ENCODE measurements around the gene RBM33.

RBM33 gene

DNA sequence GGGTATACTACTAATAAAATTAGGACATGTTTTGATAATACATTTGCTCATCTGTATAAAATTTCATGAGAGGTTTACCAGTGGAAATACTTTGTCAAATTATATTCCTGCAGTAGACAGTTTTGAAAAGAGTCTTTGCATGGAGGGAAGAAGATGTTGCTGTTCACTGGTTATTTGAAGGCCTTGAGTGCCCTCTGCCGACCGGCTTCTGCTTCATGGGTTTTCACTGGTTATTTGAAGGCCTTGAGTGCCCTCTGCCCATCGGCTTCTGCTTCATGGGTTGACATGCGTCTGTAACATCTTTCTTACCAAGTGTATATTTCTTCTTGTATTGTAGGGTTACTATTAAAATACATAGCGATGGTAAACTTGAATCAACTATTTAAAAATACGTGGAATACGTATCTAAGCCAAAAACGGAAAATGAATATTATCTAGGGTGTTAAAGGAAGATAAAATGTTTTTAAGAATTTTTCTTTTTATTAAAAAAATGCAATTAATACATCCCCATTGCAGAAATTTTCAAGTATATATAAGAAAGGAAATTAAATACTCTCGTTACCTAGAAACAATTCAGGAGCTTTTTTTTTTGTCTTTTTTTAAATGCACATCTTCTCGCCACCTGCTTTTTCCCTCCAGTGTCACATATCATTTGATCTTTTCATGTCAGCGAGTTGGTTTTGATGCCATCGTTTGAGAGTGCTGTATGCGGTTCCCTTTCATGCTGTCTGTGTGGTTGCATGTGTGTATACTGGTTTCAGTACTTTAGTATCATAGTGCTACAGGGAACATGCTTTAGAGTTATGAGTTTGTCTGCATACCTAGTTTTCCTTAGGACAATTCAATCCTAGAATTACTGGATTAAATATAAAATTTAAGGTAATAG is 94.4 kb downstream of the RBM33 start:
- peaks cover 89% of the 10 kb centered on the region for H3K4me1 ChIP-seq (ENCODE audit: insufficient read depth, low read length)
- DNase-seq (peak; percentile 70), ATAC-seq (ENCODE audit: insufficient read depth, low read depth) (peak; percentile 87)
- TF ChIP-seq EZH2 (IDR thresholded peaks at IDR 0.05; ENCODE audit: borderline replicate concordance, low read depth, low read length, severe bottlenecking) (no peak), CTCF (IDR thresholded peaks at IDR 0.05; ENCODE audit: borderline replicate concordance, extremely low read depth, low read length, poor library complexity, severe bottlenecking) (peak; percentile 87)
- peaks cover 65% of the 10 kb centered on the region for H3K36me3 ChIP-seq (ENCODE audit: insufficient read depth, low read length)
- peaks cover 6% of the 10 kb centered on the region; the same call in 1 of the 2 replicates for H4K20me1 ChIP-seq (ENCODE audit: insufficient read depth, low read length)
- H3K27me3 ChIP-seq (ENCODE audit: insufficient read depth, low read length, poor library complexity), result no peaks in the 10 kb centered on the region
- peak overlapping the region; percentile 64 for H3K4me2 ChIP-seq (ENCODE audit: insufficient read depth, low read length)
- H3K27ac ChIP-seq (ENCODE audit: low read length), result peak overlapping the region; percentile 91
- H3K9me3 ChIP-seq (ENCODE audit: insufficient read depth, low read length, severe bottlenecking), result no peaks in the 10 kb centered on the region
- H2AFZ ChIP-seq (ENCODE audit: low read depth, low read length), result no peak overlapping the region
- H3K9ac ChIP-seq (ENCODE audit: low read depth, low read length), result peak overlapping the region; percentile 51
- peak overlapping the region in 1 of 2 experiments; percentile 26; a peak in 2 of 4 replicates for H3K4me3 ChIP-seq (ENCODE audit: low read depth in 1 of 2, low read length in 2 of 2)
- H3K79me2 ChIP-seq (ENCODE audit: insufficient read depth, low read length), result peaks cover 72% of the 10 kb centered on the region

DNA sequence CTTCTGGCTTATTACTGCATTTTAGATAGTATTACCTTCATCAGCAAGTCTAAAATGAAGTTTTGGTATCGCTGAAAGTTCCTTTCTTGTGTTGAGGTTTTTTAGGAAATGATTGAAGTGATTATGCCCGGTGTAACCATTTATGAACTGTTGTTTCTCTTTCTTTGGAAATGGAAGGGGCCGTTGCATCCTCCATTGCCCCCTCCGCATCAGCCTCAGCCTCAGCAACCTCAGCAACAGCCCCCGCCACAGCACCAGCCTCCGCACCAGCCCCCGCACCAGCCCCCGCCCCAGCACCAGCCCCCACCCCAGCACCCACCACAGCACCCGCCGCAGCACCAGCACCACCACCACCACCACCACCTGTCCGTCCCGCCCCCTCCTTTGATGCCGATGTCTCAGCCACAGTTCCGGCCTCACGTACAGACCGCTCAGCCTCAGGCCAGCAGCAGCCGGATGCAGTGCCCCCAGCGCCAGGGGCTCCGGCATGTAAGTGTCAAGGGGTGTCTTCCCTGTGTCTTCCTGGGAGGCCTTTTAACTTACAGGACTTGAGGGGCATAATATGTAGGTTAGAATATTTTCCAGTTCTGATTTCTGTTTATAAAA is 95.2 kb downstream of the RBM33 start:
- peak overlapping the region; percentile 91 for H3K27ac ChIP-seq (ENCODE audit: low read length)
- H3K79me2 ChIP-seq (ENCODE audit: insufficient read depth, low read length), result peaks cover 64% of the 10 kb centered on the region
- H3K9me3 ChIP-seq (ENCODE audit: insufficient read depth, low read length, severe bottlenecking), result no peaks in the 10 kb centered on the region
- peaks cover 92% of the 10 kb centered on the region for H3K4me1 ChIP-seq (ENCODE audit: insufficient read depth, low read length)
- H3K4me2 ChIP-seq (ENCODE audit: insufficient read depth, low read length), result peak overlapping the region; percentile 64
- no peaks in the 10 kb centered on the region for H3K27me3 ChIP-seq (ENCODE audit: insufficient read depth, low read length, poor library complexity)
- ATAC-seq (ENCODE audit: insufficient read depth, low read depth) (peak; percentile 58), DNase-seq (peak; percentile 66)
- TF ChIP-seq CTCF (IDR thresholded peaks at IDR 0.05; ENCODE audit: borderline replicate concordance, extremely low read depth, low read length, poor library complexity, severe bottlenecking), result peak; percentile 20
- no peak for TF ChIP-seq EZH2 (IDR thresholded peaks at IDR 0.05; ENCODE audit: borderline replicate concordance, low read depth, low read length, severe bottlenecking)
- H2AFZ ChIP-seq (ENCODE audit: low read depth, low read length), result no peak overlapping the region
- peaks cover 3% of the 10 kb centered on the region; the same call in 1 of the 2 replicates for H4K20me1 ChIP-seq (ENCODE audit: insufficient read depth, low read length)
- H3K4me3 ChIP-seq (ENCODE audit: low read depth in 1 of 2, low read length in 2 of 2), result peak overlapping the region in 1 of 2 experiments; percentile 50; a peak in 2 of 4 replicates
- peaks cover 63% of the 10 kb centered on the region for H3K36me3 ChIP-seq (ENCODE audit: insufficient read depth, low read length)
- H3K9ac ChIP-seq (ENCODE audit: low read depth, low read length), result peak overlapping the region; percentile 51

DNA sequence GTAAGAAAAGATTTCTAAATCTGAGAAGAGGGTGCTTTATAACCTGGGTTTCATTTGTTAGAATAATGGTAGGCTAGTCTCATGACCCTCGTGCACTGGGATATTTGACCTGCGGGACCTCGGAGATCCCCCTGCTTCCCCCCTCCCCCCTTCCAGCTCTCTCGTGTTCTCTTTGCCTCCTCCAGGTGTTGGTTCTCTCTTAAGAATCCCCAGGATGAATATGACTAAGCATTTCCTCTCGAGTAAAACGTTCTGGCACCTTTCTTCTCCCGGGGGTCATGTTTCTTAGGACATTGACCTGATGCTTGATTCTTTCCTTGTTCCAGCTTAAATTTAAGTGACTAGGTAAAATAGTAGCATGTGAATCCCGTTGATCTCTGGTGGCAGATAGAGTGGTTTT is 96.6 kb downstream of the RBM33 start:
- TF ChIP-seq EZH2 (IDR thresholded peaks at IDR 0.05; ENCODE audit: borderline replicate concordance, low read depth, low read length, severe bottlenecking) (no peak), CTCF (IDR thresholded peaks at IDR 0.05; ENCODE audit: borderline replicate concordance, extremely low read depth, low read length, poor library complexity, severe bottlenecking) (no peak)
- Histone ChIP-seq H3K36me3 (ENCODE audit: insufficient read depth, low read length) (peaks cover 66% of the 10 kb centered on the region), H3K27ac (ENCODE audit: low read length) (peak overlapping the region; percentile 91), H2AFZ (ENCODE audit: low read depth, low read length) (no peak overlapping the region), H3K4me1 (ENCODE audit: insufficient read depth, low read length) (peaks cover 99% of the 10 kb centered on the region), H3K9me3 (ENCODE audit: insufficient read depth, low read length, severe bottlenecking) (no peaks in the 10 kb centered on the region), H3K79me2 (ENCODE audit: insufficient read depth, low read length) (peaks cover 59% of the 10 kb centered on the region), H4K20me1 (ENCODE audit: insufficient read depth, low read length) (peaks cover 6% of the 10 kb centered on the region; the same call in 1 of the 2 replicates), H3K4me3 (ENCODE audit: low read depth in 1 of 2, low read length in 2 of 2) (peak overlapping the region in 1 of 2 experiments; percentile 1; a peak in 1 of 4 replicates), H3K9ac (ENCODE audit: low read depth, low read length) (peak overlapping the region; percentile 51), H3K27me3 (ENCODE audit: insufficient read depth, low read length, poor library complexity) (no peaks in the 10 kb centered on the region), H3K4me2 (ENCODE audit: insufficient read depth, low read length) (peak overlapping the region; percentile 64)
- ATAC-seq (ENCODE audit: insufficient read depth, low read depth) (no peak), DNase-seq (no peak)
